ENCODE measurements around the gene EHMT2. TPM values are rescaled to one million over a fixed set of nuclear protein-coding genes. Genes with fewer than 3 reads are reported as not detected.

Gene EHMT2
- total and polyA plus RNA-seq, 4 donors = 7.9 to 21.4 (median 10.6) TPM

- WGBS = 72% methylated on average over 9 of the region's 9 CpGs
- Histone ChIP-seq H3K9ac (ENCODE audit: low read depth in 1 of 2, low read length in 2 of 2) (peak overlapping the region in 1 of 2 donors; percentile 90), H3K9me3 (ENCODE audit: control insufficient read depth in 4 of 4, low read length in 3 of 4) (no peaks in the 10 kb centered on the region), H3K27me3 (ENCODE audit: control insufficient read depth in 4 of 4, insufficient read depth in 4 of 4, low read length in 3 of 4) (no peaks in the 10 kb centered on the region), H3K36me3 (ENCODE audit: control insufficient read depth in 4 of 4, insufficient read depth in 3 of 4, low read depth in 1 of 4, low read length in 3 of 4) (peaks cover 2 to 8% (median 4%) of the 10 kb centered on the region in 4 donors), H3K4me1 (ENCODE audit: control insufficient read depth in 4 of 4, insufficient read depth in 4 of 4, low read length in 3 of 4) (peaks cover 4 to 26% (median 14%) of the 10 kb centered on the region in 4 donors), H3K4me3 (ENCODE audit: low read depth in 1 of 3, low read length in 3 of 3) (peak overlapping the region; percentile 57 to 93 (median 89)), H3K27ac (ENCODE audit: low read depth in 1 of 2, low read length in 2 of 2) (peak overlapping the region; percentile 95 to 96)
- TF ChIP-seq ZBTB33 (IDR thresholded peaks at IDR 0.05) (no peak), REST (IDR thresholded peaks at IDR 0.05) (peak; percentile 96)
- DNase-seq (ENCODE audit: low spot score) = no peak
These were observed 31.1 kb upstream of the EHMT2 start for GRCh38 chr6:31928672-31928939.

- Histone ChIP-seq H3K27me3 (ENCODE audit: control insufficient read depth in 4 of 4, insufficient read depth in 4 of 4, low read length in 3 of 4) (no peaks in the 10 kb centered on the region), H3K4me1 (ENCODE audit: control insufficient read depth in 4 of 4, insufficient read depth in 4 of 4, low read length in 3 of 4) (peaks cover 4 to 24% (median 14%) of the 10 kb centered on the region in 4 donors), H3K9ac (ENCODE audit: low read depth in 1 of 2, low read length in 2 of 2) (peak overlapping the region; percentile 90 to 96), H3K9me3 (ENCODE audit: control insufficient read depth in 4 of 4, low read length in 3 of 4) (no peaks in the 10 kb centered on the region), H3K36me3 (ENCODE audit: control insufficient read depth in 4 of 4, insufficient read depth in 3 of 4, low read depth in 1 of 4, low read length in 3 of 4) (peaks cover 0 to 6% (median 2%) of the 10 kb centered on the region in 4 donors), H3K4me3 (ENCODE audit: low read depth in 1 of 3, low read length in 3 of 3) (peak overlapping the region; percentile 57 to 93 (median 89)), H3K27ac (ENCODE audit: low read depth in 1 of 2, low read length in 2 of 2) (peak overlapping the region; percentile 95 to 96)
- WGBS = 24% methylated on average over 11 of the region's 11 CpGs
- DNase-seq (ENCODE audit: low spot score) = no peak
- TF ChIP-seq FOXA1 (IDR thresholded peaks at IDR 0.05) (no peak), ZBTB33 (IDR thresholded peaks at IDR 0.05) (no peak), CTCF (IDR thresholded peaks at IDR 0.05; ENCODE audit: low read depth, low read length, missing input control) (no peak), SP1 (IDR thresholded peaks at IDR 0.05) (no peak), HNF4A (conservative IDR thresholded peaks at IDR 0.05) (no peak), YY1 (IDR thresholded peaks at IDR 0.05) (no peak), JUND (IDR thresholded peaks at IDR 0.05) (no peak), TAF1 (conservative IDR thresholded peaks at IDR 0.05) (no peak), HNF4G (IDR thresholded peaks at IDR 0.05) (no peak), GABPA (IDR thresholded peaks at IDR 0.05 in 1 of 2, conservative IDR thresholded peaks at IDR 0.05 in 1 of 2) (no peak), RXRA (IDR thresholded peaks at IDR 0.05) (no peak), ATF3 (IDR thresholded peaks at IDR 0.05) (no peak), MAX (IDR thresholded peaks at IDR 0.05) (no peak)
These were observed 30.6 kb upstream of the EHMT2 start for GRCh38 chr6:31927863-31928671.

All from liver (tissue), 9 donors.